Adrenal gland (tissue), 12 donors: Measurements from ENCODE around the gene SMAD3. TPM values are rescaled to one million over a fixed set of nuclear protein-coding genes. Genes with fewer than 3 reads are reported as not detected.
A peak's percentile ranks its signal among the peaks of the same experiment; 100 is the strongest.

Experiments
- DNase-seq, 7 donors: peaks; one replicate each; pipeline ENCODE4 v3.0.0-alpha.2; 2019 to 2020
- H3K27ac ChIP-seq, 5 donors: fragments of 200-600 bp; sonication (generic) in 4 of 5; 1 replicate in 3 of 5; 2 replicates in 2 of 5; pipeline versions ENCODE4 v1.5.1 to v1.8.0; 2016 to 2020; ENCODE audit warnings: mild to moderate bottlenecking in 1 of 5
- H3K27me3 ChIP-seq: fragments of 200-600 bp; 2 replicates; pipeline ENCODE4 v1.8.0; 2021
- H3K36me3 ChIP-seq, 2 donors: fragments of 200-600 bp; replicated peaks in 1 of 2; 1 replicate in 1 of 2; 2 replicates in 1 of 2; pipeline versions ENCODE4 v1.5.1 to v1.8.0; 2018 to 2022
- H3K4me1 ChIP-seq, 2 donors: fragments of 200-600 bp; replicated peaks in 1 of 2; 1 replicate in 1 of 2; 2 replicates in 1 of 2; pipeline versions ENCODE4 v1.5.1 to v1.8.0; 2018 to 2021
- H3K4me3 ChIP-seq, 4 donors: fragments of 200-600 bp; sonication (generic) in 3 of 4; one replicate each; pipeline ENCODE4 v1.5.1; 2016 to 2018
- H3K9me3 ChIP-seq, 3 donors: fragments of 200-600 bp; sonication (generic) in 1 of 3; replicated peaks in 1 of 3; 1 replicate in 2 of 3; 2 replicates in 1 of 3; pipeline versions ENCODE4 v1.5.1 to v1.8.0; 2016 to 2021
- CTCF ChIP-seq, 6 experiments: fragments of 450-650 bp in 4 of 6; fragments of 200-600 bp in 2 of 6; sonication (generic) in 1 of 6; IDR thresholded peaks; 1 replicate in 5 of 6; 2 replicates in 1 of 6; pipeline versions ENCODE4 v1.5.1 to v1.8.0; 2016 to 2021; ENCODE audit warnings: antibody characterized with exemption in 6 of 6, mild to moderate bottlenecking in 2 of 6, moderate library complexity in 1 of 6
- POLR2A ChIP-seq, 2 donors: fragments of 450-650 bp; IDR thresholded peaks; one replicate each; pipeline ENCODE4 v1.6.1; 2017; ENCODE audit warnings: antibody characterized with exemption in 2 of 2, mild to moderate bottlenecking in 2 of 2, moderate library complexity in 1 of 2
- WGBS, 4 donors: extraction: QIAGEN DNeasy Blood & Tissue Kit in 2 of 4; methylation state at CpG; one replicate each; pipeline versions ENCODE4 v1.1.5 to v1.1.7; 2013 to 2017; 5-methylcytosine and 5-hydroxymethylcytosine counted together
- intact Hi-C, 2 donors: fragments of 100-400 bp; cut with DNase I; formaldehyde crosslinking; loops; one replicate each; pipeline versions ENCODE4 v1.14.1 to v1.15.0; 2022 to 2023
- polyA plus RNA-seq, 3 donors: library from polyadenylated mRNA; stranded (reverse); fragments of 200-250 nt in 2 of 3; fragments of 350-450 nt in 1 of 3; fragmentation: Illumina TruSeq in 1 of 3; extraction: RNeasy Lipid Tissue Mini Kit (QIAGEN cat#74804) in 1 of 3; gene quantifications; one replicate each; pipeline ENCODE4 v1.2.3, GENCODE V29; 2013 to 2014
- total RNA-seq, 9 donors: library from RNA; depleted of rRNA in 4 of 9; stranded (reverse); fragments of >200 nt in 4 of 9; fragments of 120-200 nt in 1 of 9; fragmentation: NEBNext Ultra II Directional in 1 of 9; extraction: Animal tissue kit (Norgen Biotek cat#: 25700) in 1 of 9; gene quantifications; one replicate each; pipeline versions ENCODE4 v1.1.0 to v1.2.4, GENCODE V29; 2013 to 2023
- donor health status: healthy with polysubstance abuse.
- donor health status: Bipolar disorder and iron deficiency.
- donor health status: DM: yes; HTN: yes; CAD: no.
- donor health status: DM: no; HTN: no; CAD: no.
- donor health status: DM: no; HTN: no; CAD: no.
- donor health status: DM: yes; HTN: yes; CAD: no.

Gene SMAD3
- total and polyA plus RNA-seq, 12 donors: 6.4 to 92.0 (median 8.0) TPM

GRCh38 chr15:67186688-67187087, 121.3 kb downstream of the SMAD3 start:
- peaks cover 0 to 13% of the 10 kb centered on the region in 2 donors for H3K36me3 ChIP-seq
- peak overlapping the region in 1 of 5 donors; percentile 75 for H3K27ac ChIP-seq
- TF ChIP-seq POLR2A (IDR thresholded peaks at IDR 0.05) (no peak), CTCF (IDR thresholded peaks at IDR 0.05) (no peak)
- H3K4me1 ChIP-seq: peaks cover 9 to 17% of the 10 kb centered on the region in 2 donors
- no peaks in the 10 kb centered on the region for H3K9me3 ChIP-seq
- intact Hi-C loops: no loop called here
- no peak overlapping the region for H3K4me3 ChIP-seq
- H3K27me3 ChIP-seq: no peaks in the 10 kb centered on the region
- no peak for DNase-seq
- 75 to 81% (median 80%) methylated on average over 1 to 4 of the region's 4 CpGs for WGBS, 4 donors

- Histone ChIP-seq H3K9me3 (no peaks in the 10 kb centered on the region), H3K4me1 (peaks cover 9 to 17% of the 10 kb centered on the region in 2 donors), H3K4me3 (no peak overlapping the region), H3K27ac (peak overlapping the region in 1 of 5 donors; percentile 75), H3K36me3 (peaks cover 0 to 13% of the 10 kb centered on the region in 2 donors), H3K27me3 (no peaks in the 10 kb centered on the region)
- TF ChIP-seq POLR2A (IDR thresholded peaks at IDR 0.05): no peak
- TF ChIP-seq CTCF (IDR thresholded peaks at IDR 0.05): no peak
- WGBS, 4 donors: 96 to 98% (median 97%) methylated on average over 5 to 12 of the region's 12 CpGs
- DNase-seq: no peak
- intact Hi-C loops: no loop called here
These were observed 122.0 kb downstream of the SMAD3 start for GRCh38 chr15:67187351-67187854.

GRCh38 chr15:67188551-67189218, 123.3 kb downstream of the SMAD3 start:
- H3K9me3 ChIP-seq: no peaks in the 10 kb centered on the region
- peaks cover 9 to 17% of the 10 kb centered on the region in 2 donors for H3K4me1 ChIP-seq
- DNase-seq: peak in 1 of 7 donors; percentile 54
- intact Hi-C loops: no loop called here
- peaks cover 0 to 13% of the 10 kb centered on the region in 2 donors for H3K36me3 ChIP-seq
- H3K27me3 ChIP-seq: no peaks in the 10 kb centered on the region
- H3K4me3 ChIP-seq: no peak overlapping the region
- TF ChIP-seq CTCF (IDR thresholded peaks at IDR 0.05) (no peak), POLR2A (IDR thresholded peaks at IDR 0.05) (no peak)
- WGBS, 4 donors: 79 to 87% (median 81%) methylated on average over 8 of the region's 8 CpGs
- H3K27ac ChIP-seq: peak overlapping the region in 2 of 5 donors; percentile 44 to 64

GRCh38 chr15:67189326-67190051, 124.1 kb downstream of the SMAD3 start:
- H3K36me3 ChIP-seq: peaks cover 0 to 13% of the 10 kb centered on the region in 2 donors
- 86 to 96% (median 94%) methylated on average over 21 to 26 of the region's 26 CpGs for WGBS, 4 donors
- DNase-seq: peak in 1 of 7 donors; percentile 52

More at GRCh38 chr15:67189326-67190051, 124.1 kb downstream of the SMAD3 start:
- TF ChIP-seq POLR2A (IDR thresholded peaks at IDR 0.05): no peak
- no peak for TF ChIP-seq CTCF (IDR thresholded peaks at IDR 0.05)
- H3K27ac ChIP-seq: peak overlapping the region in 2 of 5 donors; percentile 44 to 64
- peaks cover 9 to 17% of the 10 kb centered on the region in 2 donors for H3K4me1 ChIP-seq
- H3K27me3 ChIP-seq: no peaks in the 10 kb centered on the region
- H3K9me3 ChIP-seq: no peaks in the 10 kb centered on the region
- H3K4me3 ChIP-seq: no peak overlapping the region
- intact Hi-C loops: no loop called here
